ENCODE measurements around the gene FDX2.

DNA sequence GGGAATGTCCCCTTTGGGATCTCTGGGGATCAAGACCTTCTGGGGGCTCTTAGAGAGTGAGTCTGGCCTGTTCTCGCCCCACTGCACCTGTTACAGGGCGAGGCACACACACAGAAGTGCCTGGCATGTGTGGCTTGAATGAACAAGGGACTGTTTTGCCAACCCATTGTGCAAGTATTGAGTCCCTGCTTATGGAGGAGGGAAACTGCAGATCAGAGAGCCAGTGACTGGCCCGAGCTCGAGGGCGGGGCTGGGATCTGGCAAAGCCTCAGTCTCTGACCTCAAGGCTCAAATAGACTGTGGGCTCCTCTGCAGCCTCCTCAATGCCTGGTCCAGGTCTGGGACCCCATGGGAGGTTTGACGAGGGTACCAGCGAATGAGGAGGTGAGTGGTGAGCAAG, 12.0 kb upstream of the FDX2 start:
- TF ChIP-seq, protein P1, sequence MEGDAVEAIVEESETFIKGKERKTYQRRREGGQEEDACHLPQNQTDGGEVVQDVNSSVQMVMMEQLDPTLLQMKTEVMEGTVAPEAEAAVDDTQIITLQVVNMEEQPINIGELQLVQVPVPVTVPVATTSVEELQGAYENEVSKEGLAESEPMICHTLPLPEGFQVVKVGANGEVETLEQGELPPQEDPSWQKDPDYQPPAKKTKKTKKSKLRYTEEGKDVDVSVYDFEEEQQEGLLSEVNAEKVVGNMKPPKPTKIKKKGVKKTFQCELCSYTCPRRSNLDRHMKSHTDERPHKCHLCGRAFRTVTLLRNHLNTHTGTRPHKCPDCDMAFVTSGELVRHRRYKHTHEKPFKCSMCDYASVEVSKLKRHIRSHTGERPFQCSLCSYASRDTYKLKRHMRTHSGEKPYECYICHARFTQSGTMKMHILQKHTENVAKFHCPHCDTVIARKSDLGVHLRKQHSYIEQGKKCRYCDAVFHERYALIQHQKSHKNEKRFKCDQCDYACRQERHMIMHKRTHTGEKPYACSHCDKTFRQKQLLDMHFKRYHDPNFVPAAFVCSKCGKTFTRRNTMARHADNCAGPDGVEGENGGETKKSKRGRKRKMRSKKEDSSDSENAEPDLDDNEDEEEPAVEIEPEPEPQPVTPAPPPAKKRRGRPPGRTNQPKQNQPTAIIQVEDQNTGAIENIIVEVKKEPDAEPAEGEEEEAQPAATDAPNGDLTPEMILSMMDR (IDR thresholded peaks at IDR 0.05 in 4 of 5, conservative IDR thresholded peaks at IDR 0.05 in 1 of 5), result no peak
- no peak for TF ChIP-seq POLR2A (IDR thresholded peaks at IDR 0.05)

Data from gastrocnemius medialis (tissue), 4 donors.